GM12878 (cell line): ENCODE results near the gene ARHGEF11. TPM values are rescaled to one million over a fixed set of nuclear protein-coding genes. Genes with fewer than 3 reads are reported as not detected.

Experiments used
- ATAC-seq: fragments of 200-7000 bp; cut with Tn5 transposase; 3 replicates; pipeline ENCODE4 v1.9.1; 2020; ENCODE audit warnings: mild to moderate bottlenecking, moderate library complexity
- BruUV-seq: library from RNA; stranded (reverse); fragments of 400-500 nt; replicated peaks from 2 replicates; lab custom pipeline; 2021; lab: Mats Ljungman, UMichigan
- CTCF ChIA-PET: fragments of 300-600 bp; sonication (Branson Sonifier 250); formaldehyde crosslinking; extraction: SDS; loops from one replicate; lab custom pipeline; 2021; ENCODE audit warnings: inconsistent platforms; lab: Yijun Ruan, JAX
- POLR2A ChIA-PET: fragments of 350-600 bp; formaldehyde crosslinking; extraction: SDS; loops from one replicate; lab custom pipeline; 2021; ENCODE audit warnings: inconsistent platforms; lab: Charles Lee
- RAD21 ChIA-PET: fragments of 300-600 bp; sonication (Branson Sonifier 250); formaldehyde crosslinking; loops from one replicate; lab custom pipeline; 2023; ENCODE audit warnings: antibody characterized with exemption; ENCODE audit not compliant: unreplicated experiment; lab: Charles Lee
- SMC1A ChIA-PET: fragments of 300-600 bp; sonication (Branson Sonifier 250); formaldehyde crosslinking; loops from one replicate; lab custom pipeline; 2023; ENCODE audit not compliant: unreplicated experiment, uncharacterized antibody; lab: Charles Lee
- DNase-seq: peaks from one replicate; pipeline ENCODE4 v3.0.0-alpha.2; 2011; ENCODE audit warnings: low read depth, low spot score
- FAIRE-seq: peaks from 3 replicates; lab custom pipeline; 2011; peaks lifted over from hg19 to GRCh38; lab: Jason Lieb, UNC
- H2AFZ ChIP-seq: 2 replicates; pipeline ENCODE4 v1.6.0; 2011; ENCODE audit warnings: low read depth, low read length, control low read depth; ENCODE audit not compliant: control insufficient read depth
- H3K27ac ChIP-seq: 2 replicates; pipeline ENCODE4 v1.5.1; 2011; ENCODE audit warnings: control low read depth; ENCODE audit not compliant: control insufficient read depth, insufficient read depth
- H3K27me3 ChIP-seq, 2 experiments: replicated peaks in 1 of 2; 2 replicates each; pipeline versions ENCODE4 v1.6.0 to v1.6.1; 2011; ENCODE audit warnings: low read length in 1 of 2; ENCODE audit not compliant: control insufficient read depth in 2 of 2, insufficient read depth in 2 of 2
- H3K36me3 ChIP-seq, 2 experiments: 2 replicates each; pipeline ENCODE4 v1.5.1; 2011; ENCODE audit warnings: low read length in 1 of 2; ENCODE audit not compliant: control insufficient read depth in 2 of 2, insufficient read depth in 2 of 2
- H3K4me1 ChIP-seq: 2 replicates; pipeline ENCODE4 v1.6.1; 2011; ENCODE audit warnings: mild to moderate bottlenecking, low read length, moderate library complexity, mixed read lengths; ENCODE audit not compliant: control insufficient read depth, insufficient read depth
- H3K4me2 ChIP-seq: 2 replicates; pipeline ENCODE4 v1.6.0; 2011; ENCODE audit warnings: control low read depth; ENCODE audit not compliant: control insufficient read depth, insufficient read depth
- H3K4me3 ChIP-seq: fragments of 200-600 bp; sonication (generic); 2 replicates; pipeline ENCODE4 v1.5.1; 2016
- H3K79me2 ChIP-seq: 2 replicates; pipeline ENCODE4 v1.6.0; 2011; ENCODE audit warnings: low read length; ENCODE audit not compliant: control insufficient read depth, insufficient read depth
- H3K9ac ChIP-seq: 2 replicates; pipeline ENCODE4 v1.8.0; 2011; ENCODE audit warnings: low read length, control low read depth, mixed read lengths; ENCODE audit not compliant: control insufficient read depth, insufficient read depth
- H3K9me3 ChIP-seq: replicated peaks from 3 replicates; pipeline ENCODE4 v1.5.1; 2011; ENCODE audit warnings: mild to moderate bottlenecking, low read length; ENCODE audit not compliant: control insufficient read depth, insufficient read depth
- H4K20me1 ChIP-seq: 2 replicates; pipeline ENCODE4 v1.6.0; 2011; ENCODE audit not compliant: control insufficient read depth, insufficient read depth
- ATF7 ChIP-seq: fragments of 450-650 bp; IDR thresholded peaks from 2 replicates; pipeline ENCODE4 v1.6.1; 2016; ENCODE audit warnings: low read depth, mild to moderate bottlenecking
- DPF2 ChIP-seq: fragments of 450-650 bp; IDR thresholded peaks from 2 replicates; pipeline ENCODE4 v1.6.1; 2017; ENCODE audit warnings: mild to moderate bottlenecking
- EGR1 ChIP-seq, 2 experiments: IDR thresholded peaks; 1 replicate in 1 of 2; 2 replicates in 1 of 2; pipeline ENCODE4 v1.6.1; 2011 to 2012; ENCODE audit warnings: low read depth in 2 of 2, low read length in 2 of 2, borderline replicate concordance in 1 of 2, mild to moderate bottlenecking in 1 of 2, moderate library complexity in 1 of 2
- IRF3 ChIP-seq: fragments of 450-650 bp; IDR thresholded peaks from 2 replicates; pipeline ENCODE4 v1.6.1; 2014; ENCODE audit warnings: mild to moderate bottlenecking
- KLF5 ChIP-seq: fragments of 450-650 bp; IDR thresholded peaks from 2 replicates; pipeline ENCODE4 v1.6.1; 2014; ENCODE audit warnings: mild to moderate bottlenecking; ENCODE audit not compliant: partially characterized antibody
- MXI1 ChIP-seq: fragments of 150-350 bp; IDR thresholded peaks from 2 replicates; pipeline ENCODE4 v1.6.1; 2011; ENCODE audit warnings: low read depth, mild to moderate bottlenecking, inconsistent platforms, low read length, improper control_type of control experiment
- POLR2A ChIP-seq: IDR thresholded peaks from 2 replicates; pipeline ENCODE4 v1.6.1; 2011; ENCODE audit warnings: low read depth, mild to moderate bottlenecking, low read length
- PRDM15 ChIP-seq: fragments of 450-650 bp; formaldehyde crosslinking; IDR thresholded peaks from 2 replicates; pipeline ENCODE4 v1.4.0; 2020; ENCODE audit warnings: mild to moderate bottlenecking, moderate library complexity
- SMAD1 ChIP-seq: fragments of 450-650 bp; IDR thresholded peaks from 2 replicates; pipeline ENCODE4 v1.6.1; 2018; ENCODE audit warnings: mild to moderate bottlenecking, low read depth; ENCODE audit not compliant: partially characterized antibody
- SMAD5 ChIP-seq: IDR thresholded peaks from 2 replicates; pipeline ENCODE4 v1.6.1; 2016; ENCODE audit warnings: antibody characterized with exemption, low read depth
- SPI1 ChIP-seq: IDR thresholded peaks from 2 replicates; pipeline ENCODE4 v1.6.1; 2011; ENCODE audit warnings: low read depth, mild to moderate bottlenecking, low read length, moderate library complexity, borderline replicate concordance; ENCODE audit not compliant: insufficient read depth
- STAT1 ChIP-seq: fragments of 450-650 bp; conservative IDR thresholded peaks from 2 replicates; pipeline ENCODE4 v1.6.1; 2014; ENCODE audit warnings: antibody characterized with exemption, mild to moderate bottlenecking
- TCF12 ChIP-seq: IDR thresholded peaks from 2 replicates; pipeline ENCODE4 v1.6.1; 2011; ENCODE audit warnings: low read depth, mild to moderate bottlenecking, low read length
- ZBED1 ChIP-seq: IDR thresholded peaks from 2 replicates; pipeline ENCODE4 v1.6.1; 2016; ENCODE audit warnings: borderline replicate concordance
- WGBS: methylation state at CpG from one replicate; pipeline ENCODE4 v1.1.6; 2016; ENCODE audit warnings: low lambda C conversion rate; ENCODE audit not compliant: insufficient replicate concordance, insufficient coverage; ENCODE audit errors: missing lambda C conversion rate; 5-methylcytosine and 5-hydroxymethylcytosine counted together
- in situ Hi-C: fragments of 300-500 bp; cut with MboI; formaldehyde crosslinking; loops from 9 replicates; pipeline ENCODE4 v1.14.3; 2018; ENCODE audit warnings: mixed read lengths
- intact Hi-C: fragments of 100-400 bp; cut with micrococcal nuclease; formaldehyde crosslinking; loops from one replicate; pipeline ENCODE4 v1.14.2; 2022; ENCODE audit not compliant: unreplicated experiment
- polyA plus RNA-seq, 11 experiments: library from polyadenylated mRNA; depleted of rRNA in 4 of 11; unstranded in 6 of 11; stranded (reverse) in 5 of 11; fragments of >200 nt; fragmentation: Nextera tagmentation in 4 of 11; fragmentation: Illumina TruSeq in 1 of 11; extraction: Ambion mirVana in 4 of 11; extraction: Trizol in 1 of 11; gene quantifications; 1 replicate in 1 of 11; 2 replicates in 10 of 11; pipeline versions ENCODE4 v1.2.1 to v1.2.3, GENCODE V29; 2011 to 2016; ENCODE audit warnings: inconsistent platforms in 2 of 11, missing spikeins in 2 of 11, low read depth in 1 of 11
- total RNA-seq, 4 experiments: library from RNA; depleted of rRNA in 3 of 4; stranded (reverse); fragments of >200 nt in 3 of 4; fragmentation: Illumina TruSeq in 1 of 4; extraction: Trizol in 1 of 4; gene quantifications; 2 replicates each; pipeline versions ENCODE4 v1.2.1 to v1.2.3, GENCODE V29; 2013 to 2021
- TF ChIP-seq, protein P1 (sequence below): IDR thresholded peaks from 2 replicates; pipeline ENCODE4 v1.6.1; 2012; ENCODE audit warnings: low read depth, low read length, improper control_type of control experiment
- TF ChIP-seq, protein P2 (sequence below): fragments of 450-650 bp; conservative IDR thresholded peaks from 2 replicates; pipeline ENCODE4 v1.6.1; 2017; ENCODE audit warnings: mild to moderate bottlenecking, moderate library complexity

ARHGEF11 gene
- total and polyA plus RNA-seq, 10 of the 15 experiments (the other 5 are each of a cell fraction or from before 2014, with no cell fraction given): 0.05 to 12.7 (median 1.8) TPM

DNA sequence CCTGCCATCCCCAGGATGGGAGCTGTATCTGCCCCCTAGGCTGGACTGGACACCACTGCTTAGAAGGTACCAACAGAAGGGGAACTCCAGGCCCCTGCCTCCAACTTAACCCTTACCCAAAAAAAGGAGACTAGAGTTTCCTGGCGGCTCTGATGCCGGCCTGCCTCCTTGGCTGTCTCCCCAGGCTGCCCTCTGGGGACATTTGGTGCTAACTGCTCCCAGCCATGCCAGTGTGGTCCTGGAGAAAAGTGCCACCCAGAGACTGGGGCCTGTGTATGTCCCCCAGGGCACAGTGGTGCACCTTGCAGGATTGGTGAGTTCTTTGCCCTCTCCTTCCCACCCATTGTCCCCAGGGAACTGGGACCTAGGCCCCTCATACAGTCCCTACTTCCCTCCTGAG is 133.2 kb downstream of the ARHGEF11 start:
- POLR2A ChIA-PET: no interaction called here
- no peaks in the 10 kb centered on the region for H3K36me3 ChIP-seq
- BruUV-seq: no TSS peak
- TF ChIP-seq MXI1: no peak
- TF ChIP-seq ZBED1: no peak
- TF ChIP-seq KLF5: no peak
- TF ChIP-seq DPF2: no peak
- no peak for TF ChIP-seq STAT1
- TF ChIP-seq, protein P1, sequence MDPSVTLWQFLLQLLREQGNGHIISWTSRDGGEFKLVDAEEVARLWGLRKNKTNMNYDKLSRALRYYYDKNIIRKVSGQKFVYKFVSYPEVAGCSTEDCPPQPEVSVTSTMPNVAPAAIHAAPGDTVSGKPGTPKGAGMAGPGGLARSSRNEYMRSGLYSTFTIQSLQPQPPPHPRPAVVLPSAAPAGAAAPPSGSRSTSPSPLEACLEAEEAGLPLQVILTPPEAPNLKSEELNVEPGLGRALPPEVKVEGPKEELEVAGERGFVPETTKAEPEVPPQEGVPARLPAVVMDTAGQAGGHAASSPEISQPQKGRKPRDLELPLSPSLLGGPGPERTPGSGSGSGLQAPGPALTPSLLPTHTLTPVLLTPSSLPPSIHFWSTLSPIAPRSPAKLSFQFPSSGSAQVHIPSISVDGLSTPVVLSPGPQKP: no peak
- TF ChIP-seq IRF3: no peak
- TF ChIP-seq SPI1: no peak
- TF ChIP-seq TCF12: no peak
- no peak for TF ChIP-seq POLR2A
- TF ChIP-seq SMAD1: no peak
- TF ChIP-seq ATF7: no peak
- TF ChIP-seq, protein P2, sequence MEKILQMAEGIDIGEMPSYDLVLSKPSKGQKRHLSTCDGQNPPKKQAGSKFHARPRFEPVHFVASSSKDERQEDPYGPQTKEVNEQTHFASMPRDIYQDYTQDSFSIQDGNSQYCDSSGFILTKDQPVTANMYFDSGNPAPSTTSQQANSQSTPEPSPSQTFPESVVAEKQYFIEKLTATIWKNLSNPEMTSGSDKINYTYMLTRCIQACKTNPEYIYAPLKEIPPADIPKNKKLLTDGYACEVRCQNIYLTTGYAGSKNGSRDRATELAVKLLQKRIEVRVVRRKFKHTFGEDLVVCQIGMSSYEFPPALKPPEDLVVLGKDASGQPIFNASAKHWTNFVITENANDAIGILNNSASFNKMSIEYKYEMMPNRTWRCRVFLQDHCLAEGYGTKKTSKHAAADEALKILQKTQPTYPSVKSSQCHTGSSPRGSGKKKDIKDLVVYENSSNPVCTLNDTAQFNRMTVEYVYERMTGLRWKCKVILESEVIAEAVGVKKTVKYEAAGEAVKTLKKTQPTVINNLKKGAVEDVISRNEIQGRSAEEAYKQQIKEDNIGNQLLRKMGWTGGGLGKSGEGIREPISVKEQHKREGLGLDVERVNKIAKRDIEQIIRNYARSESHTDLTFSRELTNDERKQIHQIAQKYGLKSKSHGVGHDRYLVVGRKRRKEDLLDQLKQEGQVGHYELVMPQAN: no peak
- TF ChIP-seq EGR1 (IDR thresholded peaks at IDR 0.05; ENCODE audit: borderline replicate concordance in 1 of 2, low read depth in 2 of 2, low read length in 2 of 2): no peak
- no peak for TF ChIP-seq PRDM15
- no peak for TF ChIP-seq SMAD5

More for the DNA sequence above, 133.2 kb downstream of the ARHGEF11 start:
- Histone ChIP-seq H3K27me3 (peaks cover 0 to 2% of the 10 kb centered on the region in 2 experiments; a peak in 1 of 4 replicates), H3K79me2 (no peaks in the 10 kb centered on the region), H3K4me2 (no peak overlapping the region), H2AFZ (no peak overlapping the region), H3K4me1 (no peaks in the 10 kb centered on the region), H3K4me3 (no peak overlapping the region), H3K9ac (no peak overlapping the region), H3K27ac (no peak overlapping the region), H4K20me1 (no peaks in the 10 kb centered on the region), H3K9me3 (no peaks in the 10 kb centered on the region)
- intact Hi-C loops (loop anchor here (5.0 to 10.0 kb wide), 3 partner anchors 45 to 242 kb away; no protein-coding TSS in a partner anchor), in situ Hi-C loops (no loop called here)
- ATAC-seq: no peak
- 39% methylated on average over 2 of the region's 2 CpGs for WGBS
- FAIRE-seq: no peak
- no peak for DNase-seq
- RAD21 ChIA-PET: interaction anchor here (1.4 to 5.6 kb wide), 2 partner anchors 16 to 162 kb away, joined by 3 to 33 read pairs; no protein-coding TSS in a partner anchor
- CTCF ChIA-PET: interaction anchor here (0.9 to 4.7 kb wide), 12 partner anchors 9 to 186 kb away, joined by 3 to 47 read pairs (median 3); no protein-coding TSS in a partner anchor
- SMC1A ChIA-PET: interaction anchor here (1.4 to 3.6 kb wide), 2 partner anchors 162 to 243 kb away, joined by 4 to 19 read pairs; no protein-coding TSS in a partner anchor
